ENCODE data around the gene ADRA2B. TPM values are rescaled to one million over a fixed set of nuclear protein-coding genes. Genes with fewer than 3 reads are reported as not detected.

ADRA2B gene
- total RNA-seq, 1 experiment from 2014 or later: 2.7 TPM

GRCh38 chr2:96122391-96122790 is 6.0 kb upstream of the ADRA2B start:
- H3K4me1 Mint-ChIP-seq: peaks cover 11 to 16% of the 10 kb centered on the region in 2 experiments
- WGBS (ENCODE audit: extremely low coverage, insufficient read length, low lambda C conversion rate): no CpG with 5 or more reads among the region's 5 CpGs

More at GRCh38 chr2:96122391-96122790, 6.0 kb upstream of the ADRA2B start:
- no peak overlapping the region for H2BK20ac ChIP-seq (ENCODE audit: low read depth, low read length, poor library complexity, severe bottlenecking)
- no peak overlapping the region for H3K14ac ChIP-seq (ENCODE audit: insufficient read depth, low read length)
- no peak overlapping the region for H3K4ac ChIP-seq (ENCODE audit: low read depth, low read length)
- no peak overlapping the region for H3K23ac ChIP-seq (ENCODE audit: insufficient read length, low read depth, low read length)
- no peak overlapping the region for H2AK5ac ChIP-seq (ENCODE audit: insufficient read length, low read length)
- H3K9ac ChIP-seq (ENCODE audit: extremely low read depth, insufficient read length, low read length): no peak overlapping the region
- Mint-ChIP-seq H3K4me3 (no peak overlapping the region), H3K27me3 (ENCODE audit: low read depth) (peaks cover 55% of the 10 kb centered on the region), H3K36me3 (ENCODE audit: insufficient read depth in 1 of 3, low read depth in 3 of 3) (no peaks in the 10 kb centered on the region; a peak in 1 of 7 replicates), H3K27ac (peak overlapping the region in 1 of 3 experiments; percentile 59; a peak in 1 of 7 replicates), H3K9me3 (no peaks in the 10 kb centered on the region)
- H4K91ac ChIP-seq (ENCODE audit: insufficient read length, low read depth, low read length): no peak overlapping the region
- H2BK15ac ChIP-seq (ENCODE audit: low read depth, low read length): no peak overlapping the region
- H3K27me3 ChIP-seq (ENCODE audit: insufficient read depth, low read length): no peaks in the 10 kb centered on the region; the same call in 1 of the 2 replicates
- no peak overlapping the region for H2BK12ac ChIP-seq (ENCODE audit: insufficient read length, low read depth, low read length)
- H3K18ac ChIP-seq (ENCODE audit: insufficient read length, low read depth, low read length): no peak overlapping the region
- H3K4me1 ChIP-seq (ENCODE audit: insufficient read depth, low read length): no peaks in the 10 kb centered on the region
- no peaks in the 10 kb centered on the region for H3K23me2 ChIP-seq (ENCODE audit: insufficient read length, low read depth, low read length, poor library complexity, severe bottlenecking)
- no peak overlapping the region for H2BK120ac ChIP-seq (ENCODE audit: low read depth, low read length, poor library complexity, severe bottlenecking)
- H3T11ph ChIP-seq (ENCODE audit: low read length): no peak overlapping the region
- H3K56ac ChIP-seq (ENCODE audit: insufficient read length, low read depth, low read length): no peak overlapping the region
- H3K4me2 ChIP-seq (ENCODE audit: insufficient read depth, insufficient read length, low read length): no peak overlapping the region
- no peaks in the 10 kb centered on the region for H3K79me1 ChIP-seq (ENCODE audit: insufficient read depth, low read depth, low read length, poor library complexity, severe bottlenecking)
- H2AFZ ChIP-seq (ENCODE audit: low read length): no peak overlapping the region
- H4K8ac ChIP-seq (replicated peaks; ENCODE audit: insufficient read length, low read depth, low read length): no peak overlapping the region
- H4K20me1 ChIP-seq (ENCODE audit: control insufficient read depth, insufficient read depth, insufficient read length): no peaks in the 10 kb centered on the region
- H3K9me3 ChIP-seq (ENCODE audit: control insufficient read depth, low read depth, low read length): no peaks in the 10 kb centered on the region
- H2BK5ac ChIP-seq (ENCODE audit: insufficient read length, low read length): no peak overlapping the region
- no peak for DNase-seq
- no peaks in the 10 kb centered on the region for H3K79me2 ChIP-seq (ENCODE audit: insufficient read depth, low read length)
- H3K27ac ChIP-seq (ENCODE audit: insufficient read length, low read depth, low read length): no peak overlapping the region
- H4K5ac ChIP-seq (ENCODE audit: insufficient read length, low read depth, low read length): no peak overlapping the region
- TF ChIP-seq CTCF (conservative IDR thresholded peaks at IDR 0.05): no peak

Measured in H9 (cell line).